Body of pancreas (tissue), 4 donors: ENCODE results near the gene RAD51B. TPM values are rescaled to one million over a fixed set of nuclear protein-coding genes. Genes with fewer than 3 reads are reported as not detected.
A peak's percentile ranks its signal among the peaks of the same experiment; 100 is the strongest.

Experiments
- ATAC-seq: fragments of 150-250 bp; one replicate; pipeline ENCODE4 v1.9.1; 2016
- DNase-seq, 4 donors: peaks; one replicate each; pipeline ENCODE4 v3.0.0-alpha.2; 2019
- H3K27ac ChIP-seq, 4 donors: fragments of 200-600 bp; sonication (generic); 1 replicate in 3 of 4; 2 replicates in 1 of 4; pipeline versions ENCODE4 v1.5.1 to v1.6.1; 2016 to 2019; ENCODE audit warnings: mild to moderate bottlenecking in 1 of 4, mixed read lengths in 1 of 4, moderate library complexity in 1 of 4
- H3K27me3 ChIP-seq, 2 donors: fragments of 200-600 bp; sonication (generic); one replicate each; pipeline ENCODE4 v1.6.0; 2016; ENCODE audit warnings: mild to moderate bottlenecking in 1 of 2
- H3K36me3 ChIP-seq, 2 donors: fragments of 200-600 bp; sonication (generic); replicated peaks in 1 of 2; 2 replicates each; pipeline ENCODE4 v1.5.1; 2016; ENCODE audit warnings: low read depth in 2 of 2; ENCODE audit not compliant: insufficient read depth in 1 of 2
- H3K4me1 ChIP-seq: fragments of 200-600 bp; sonication (generic); one replicate; pipeline ENCODE4 v1.6.0; 2016
- H3K4me3 ChIP-seq, 2 donors: fragments of 200-600 bp; sonication (generic); 1 replicate in 1 of 2; 2 replicates in 1 of 2; pipeline ENCODE4 v1.5.1; 2016 to 2019
- H3K9me3 ChIP-seq, 3 donors: fragments of 200-600 bp; sonication (generic); 1 replicate in 2 of 3; 2 replicates in 1 of 3; pipeline ENCODE4 v1.5.1; 2016
- CTCF ChIP-seq, 7 experiments: fragments of 450-650 bp in 4 of 7; fragments of 200-600 bp in 3 of 7; sonication (generic) in 3 of 7; IDR thresholded peaks; one replicate each; pipeline ENCODE4 v1.5.1; 2016 to 2019; ENCODE audit warnings: antibody characterized with exemption in 7 of 7
- POLR2A ChIP-seq, 3 donors: fragments of 450-650 bp; IDR thresholded peaks; one replicate each; pipeline ENCODE4 v1.6.1; 2016; ENCODE audit warnings: antibody characterized with exemption in 3 of 3, mild to moderate bottlenecking in 2 of 3
- whole genome bisulfite sequencing, 2 donors: methylation state at CpG; one replicate each; pipeline ENCODE4 v1.1.5; 2017; 5-methylcytosine and 5-hydroxymethylcytosine counted together
- intact Hi-C: fragments of 100-400 bp; cut with DNase I; formaldehyde crosslinking; loops from one replicate; pipeline ENCODE4 v1.15.1; 2023
- total RNA-seq, 2 donors: library from RNA; depleted of rRNA; stranded (reverse); fragments of >200 nt; gene quantifications; one replicate each; pipeline ENCODE4 v1.1.0, GENCODE V29; 2016

The RAD51B gene
- total RNA-seq, 2 donors from 2014 or later, result 12.2 to 29.6 TPM

GRCh38 chr14:68625366-68626090 lies 805.9 kb downstream of the RAD51B start:
- Histone ChIP-seq H3K36me3 (no peaks in the 10 kb centered on the region), H3K27ac (peak overlapping the region in 3 of 4 donors; percentile 49 to 96 (median 95)), H3K4me3 (no peak overlapping the region), H3K9me3 (no peaks in the 10 kb centered on the region), H3K4me1 (peaks cover 48% of the 10 kb centered on the region), H3K27me3 (no peaks in the 10 kb centered on the region)
- ATAC-seq (no peak), DNase-seq (no peak)
- WGBS, 2 donors, result 93 to 96% methylated on average over 6 to 7 of the region's 7 CpGs
- no peak for TF ChIP-seq CTCF (IDR thresholded peaks at IDR 0.05)
- no peak for TF ChIP-seq POLR2A (IDR thresholded peaks at IDR 0.05)
- intact Hi-C loops, result no loop called here

- Histone ChIP-seq H3K27me3 (no peaks in the 10 kb centered on the region), H3K36me3 (no peaks in the 10 kb centered on the region), H3K4me3 (no peak overlapping the region), H3K9me3 (no peaks in the 10 kb centered on the region), H3K27ac (peak overlapping the region; percentile 49 to 98 (median 96)), H3K4me1 (peaks cover 56% of the 10 kb centered on the region)
- no peak for ATAC-seq
- no peak for TF ChIP-seq CTCF (IDR thresholded peaks at IDR 0.05)
- TF ChIP-seq POLR2A (IDR thresholded peaks at IDR 0.05), result no peak
- intact Hi-C loops, result no loop called here
- DNase-seq, result no peak
- WGBS, 2 donors, result 20 to 27% methylated on average over 1 of the region's 1 CpG
These were observed 806.8 kb downstream of the RAD51B start for GRCh38 chr14:68626386-68626785.

- H3K27me3 ChIP-seq, result no peaks in the 10 kb centered on the region
- 49 to 51% methylated on average over 6 of the region's 6 CpGs for WGBS, 2 donors
- intact Hi-C loops, result no loop called here
- H3K36me3 ChIP-seq, result no peaks in the 10 kb centered on the region
- ATAC-seq (peak; percentile 78), DNase-seq (peak; percentile 71 to 93 (median 84))
- peak overlapping the region; percentile 65 to 98 (median 96) for H3K27ac ChIP-seq
- no peak overlapping the region for H3K4me3 ChIP-seq
- no peaks in the 10 kb centered on the region for H3K9me3 ChIP-seq
- TF ChIP-seq POLR2A (IDR thresholded peaks at IDR 0.05) (peak in 2 of 3 donors; percentile 12 to 38), CTCF (IDR thresholded peaks at IDR 0.05) (peak in 2 of 7 experiments; percentile 15 to 16)
- H3K4me1 ChIP-seq, result peaks cover 56% of the 10 kb centered on the region
These were observed 807.7 kb downstream of the RAD51B start for GRCh38 chr14:68627050-68627867.

GRCh38 chr14:68627868-68628604 lies 808.5 kb downstream of the RAD51B start:
- Histone ChIP-seq H3K27me3 (no peaks in the 10 kb centered on the region), H3K4me1 (peaks cover 57% of the 10 kb centered on the region), H3K27ac (peak overlapping the region; percentile 79 to 98 (median 96)), H3K36me3 (no peaks in the 10 kb centered on the region), H3K9me3 (no peaks in the 10 kb centered on the region), H3K4me3 (no peak overlapping the region)
- 19 to 53% methylated on average over 13 to 37 of the region's 37 CpGs for WGBS, 2 donors
- intact Hi-C loops, result no loop called here
- TF ChIP-seq POLR2A (IDR thresholded peaks at IDR 0.05) (peak in 2 of 3 donors; percentile 38 to 52), CTCF (IDR thresholded peaks at IDR 0.05) (no peak)
- DNase-seq, result peak; percentile 71 to 81 (median 76)
- peak; percentile 64 for ATAC-seq
